Activated CD8-positive, alpha-beta memory T cell treated with anti-CD3 and anti-CD28 coated beads, Interleukin-2, amount 10 ng/mL, durations not matched to agents 7 days and 5 days (primary cell): ENCODE data around the gene DACT2. TPM values are rescaled to one million over a fixed set of nuclear protein-coding genes. Genes with fewer than 3 reads are reported as not detected.

Experiments used
- ATAC-seq: fragments of 150-1000 bp; cut with Tn5 transposase; one replicate; pipeline ENCODE4 v1.10.0; 2021; ENCODE audit warnings: moderate library complexity
- CTCF ChIA-PET: fragments of 350-600 bp; sonication (Branson Sonifier 250); formaldehyde crosslinking; loops from one replicate; lab custom pipeline; 2021; ENCODE audit warnings: antibody characterized with exemption; lab: Charles Lee
- DNase-seq: peaks from one replicate; pipeline ENCODE4 v3.0.0-alpha.2; 2020
- H3K27ac Mint-ChIP-seq: one replicate; pipeline ENCODE4 v1.8.0; 2021; ENCODE audit warnings: mild to moderate bottlenecking, mixed read lengths
- H3K27me3 Mint-ChIP-seq: one replicate; pipeline ENCODE4 v1.8.0; 2021; ENCODE audit warnings: mixed read lengths
- H3K36me3 Mint-ChIP-seq: one replicate; pipeline ENCODE4 v1.8.0; 2021; ENCODE audit warnings: mild to moderate bottlenecking, mixed read lengths
- H3K4me1 Mint-ChIP-seq: one replicate; pipeline ENCODE4 v1.8.0; 2021; ENCODE audit warnings: mixed read lengths
- H3K4me3 Mint-ChIP-seq: one replicate; pipeline ENCODE4 v1.8.0; 2021; ENCODE audit warnings: mild to moderate bottlenecking, moderate library complexity, mixed read lengths
- H3K9me3 Mint-ChIP-seq: one replicate; pipeline ENCODE4 v1.8.0; 2022; ENCODE audit warnings: low read depth, mixed read lengths
- total RNA-seq, 2 experiments: library from RNA; stranded (reverse); gene quantifications; one replicate each; pipeline ENCODE4 v1.2.3, GENCODE V29; 2021

DACT2 gene
- total RNA-seq, 2 experiments from 2014 or later: 0.91 TPM; not detected in 1

DNA sequence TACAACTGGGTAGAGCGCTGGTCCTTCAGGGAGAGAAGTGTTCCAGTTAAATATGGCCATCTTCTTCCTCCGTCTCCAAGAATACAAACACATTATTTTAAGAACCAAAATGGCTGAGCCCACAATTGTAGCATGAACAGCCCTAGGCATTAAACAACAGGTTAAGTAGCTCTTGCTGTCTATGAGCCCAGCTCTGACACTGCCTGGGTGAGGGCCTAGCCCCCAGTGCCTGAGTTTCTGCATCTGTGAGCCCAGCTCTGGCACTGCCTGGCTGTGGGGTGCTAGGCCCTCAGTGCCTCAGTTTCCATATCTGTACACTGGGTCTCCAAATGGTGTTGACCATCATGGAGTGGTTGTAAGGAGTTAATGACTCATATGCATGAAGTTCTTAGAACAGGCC is 24.8 kb upstream of the DACT2 start:
- peaks cover under 1% of the 10 kb centered on the region for H3K9me3 Mint-ChIP-seq
- no peaks in the 10 kb centered on the region for H3K4me1 Mint-ChIP-seq

DNA sequence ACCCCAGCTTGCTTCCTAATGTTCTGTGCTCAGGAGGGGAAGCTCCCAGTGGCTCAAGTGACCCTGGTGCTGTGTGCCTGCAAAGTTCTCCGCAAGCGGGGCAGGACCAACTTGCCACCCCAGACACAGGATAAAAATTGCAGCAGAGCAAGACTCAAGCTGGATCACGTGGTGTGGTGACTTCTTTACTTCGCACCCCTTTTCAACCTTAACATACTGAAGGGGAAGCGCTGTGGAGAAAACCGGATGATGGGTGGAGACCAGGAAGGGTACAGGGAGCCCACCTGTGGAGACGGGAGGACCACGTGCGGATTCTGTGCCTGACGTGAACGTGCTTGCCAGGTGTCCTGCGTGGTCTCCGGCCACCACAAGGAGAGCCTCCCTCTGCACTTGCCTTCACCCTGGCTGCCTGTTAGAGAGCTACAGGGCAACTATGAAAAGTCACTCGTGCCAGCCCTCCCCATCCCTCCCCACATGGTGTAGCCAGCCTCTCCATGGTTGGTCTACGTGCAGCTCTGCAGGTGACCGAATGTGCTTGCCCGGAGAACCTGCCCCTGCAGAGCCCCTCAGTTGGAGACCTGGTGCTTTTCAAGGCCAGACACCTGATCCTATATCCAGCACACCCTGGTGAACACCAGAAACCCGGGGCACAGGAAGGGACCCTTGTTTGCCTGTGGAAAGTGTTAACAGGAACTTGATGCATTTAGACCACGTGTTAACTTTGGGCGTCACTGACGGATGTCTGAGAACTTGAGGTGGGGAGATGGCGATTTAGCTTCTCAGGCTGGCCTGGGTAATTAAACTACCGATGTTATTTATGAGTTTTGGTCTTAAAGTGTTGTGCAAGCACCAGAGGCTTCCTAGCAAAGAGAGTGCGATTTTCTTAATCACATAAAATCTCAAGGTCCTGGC is 23.9 kb upstream of the DACT2 start:
- Mint-ChIP-seq H3K9me3 (no peaks in the 10 kb centered on the region), H3K4me3 (no peak overlapping the region), H3K27ac (no peak overlapping the region), H3K27me3 (peaks cover 10% of the 10 kb centered on the region), H3K36me3 (no peaks in the 10 kb centered on the region), H3K4me1 (no peaks in the 10 kb centered on the region)
- ATAC-seq (no peak), DNase-seq (no peak)
- CTCF ChIA-PET: no interaction called here

More for the DNA sequence above, 24.8 kb upstream of the DACT2 start:
- H3K4me3 Mint-ChIP-seq: no peak overlapping the region
- H3K27ac Mint-ChIP-seq: no peak overlapping the region
- DNase-seq: no peak
- peaks cover 10% of the 10 kb centered on the region for H3K27me3 Mint-ChIP-seq
- CTCF ChIA-PET: no interaction called here
- H3K36me3 Mint-ChIP-seq: no peaks in the 10 kb centered on the region
- no peak for ATAC-seq

DNA sequence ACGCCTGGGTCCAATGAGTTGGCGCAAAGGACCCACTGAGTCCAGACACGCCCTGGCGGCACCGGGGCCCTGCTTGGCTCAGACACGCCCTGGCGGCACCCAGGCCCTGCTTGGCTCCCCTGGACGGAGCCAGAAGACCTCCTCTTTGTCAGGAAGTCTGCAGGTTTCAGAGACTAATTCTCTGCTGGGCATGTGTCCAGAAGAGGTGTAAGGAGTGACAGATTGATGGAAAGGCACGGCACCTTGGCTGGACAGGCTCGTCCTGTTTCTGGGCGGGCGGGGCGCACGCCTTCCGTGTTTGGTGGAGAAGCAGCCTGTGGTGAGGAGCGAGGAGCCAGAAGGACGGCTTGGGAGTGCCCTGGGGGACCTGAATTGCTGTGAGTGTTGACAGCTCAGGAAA is 23.1 kb upstream of the DACT2 start:
- no peaks in the 10 kb centered on the region for H3K9me3 Mint-ChIP-seq
- CTCF ChIA-PET: no interaction called here
- H3K27me3 Mint-ChIP-seq: peaks cover 10% of the 10 kb centered on the region
- H3K27ac Mint-ChIP-seq: no peak overlapping the region
- no peak overlapping the region for H3K4me3 Mint-ChIP-seq
- no peak for DNase-seq
- no peaks in the 10 kb centered on the region for H3K36me3 Mint-ChIP-seq
- no peak for ATAC-seq
- H3K4me1 Mint-ChIP-seq: no peaks in the 10 kb centered on the region

DNA sequence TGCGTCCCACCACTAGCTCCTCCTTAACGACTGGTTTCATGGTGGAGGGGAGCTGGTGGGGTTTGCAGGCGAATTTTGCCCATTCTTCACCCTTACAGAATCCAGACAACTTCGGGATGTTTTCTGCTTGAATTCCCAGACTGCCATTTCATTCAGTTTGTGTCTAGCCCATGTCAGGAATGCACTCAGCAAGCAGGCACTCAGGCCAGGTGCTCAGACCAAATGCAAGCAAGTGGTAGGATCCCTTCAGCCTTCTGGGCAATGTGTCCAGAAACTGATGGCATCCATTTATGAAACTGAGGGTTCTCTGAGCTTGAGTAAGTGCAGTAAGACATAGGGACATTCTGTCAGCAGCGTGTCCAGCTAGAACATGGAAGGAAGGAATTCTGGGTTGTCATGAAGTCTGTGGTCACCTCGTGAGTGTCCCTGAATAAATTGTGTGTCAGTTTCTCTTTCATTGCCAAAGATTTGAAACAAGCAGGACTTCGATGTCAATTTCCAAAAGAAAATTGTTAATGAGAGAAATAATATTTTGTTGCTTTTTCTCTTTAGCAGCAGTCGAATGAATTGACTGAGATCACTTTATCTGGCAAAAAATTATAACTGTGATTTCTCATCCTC is 21.8 kb upstream of the DACT2 start:
- H3K9me3 Mint-ChIP-seq: no peaks in the 10 kb centered on the region

DNA sequence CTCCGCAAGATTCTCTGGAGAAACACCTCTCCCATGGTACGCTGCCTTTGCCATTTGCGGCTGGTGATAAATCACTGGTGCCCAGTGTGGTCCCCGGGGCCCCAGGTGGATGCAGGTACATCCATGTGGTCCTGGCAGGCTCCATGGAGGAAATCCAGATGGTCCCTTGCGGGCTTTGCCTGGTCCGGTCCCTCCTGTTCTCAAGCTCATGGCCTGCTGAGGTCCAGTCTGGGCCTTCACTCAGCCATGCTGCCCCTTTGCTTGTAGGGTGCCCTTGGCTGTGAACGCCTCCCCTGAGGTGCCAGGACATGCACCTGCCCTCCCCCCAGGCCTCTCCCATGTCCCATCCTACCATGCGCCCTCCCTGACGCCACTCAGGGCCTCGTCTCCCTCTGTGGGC is 21.2 kb upstream of the DACT2 start:
- no peak for DNase-seq
- Mint-ChIP-seq H3K36me3 (no peaks in the 10 kb centered on the region), H3K4me1 (no peaks in the 10 kb centered on the region), H3K9me3 (no peaks in the 10 kb centered on the region), H3K4me3 (no peak overlapping the region), H3K27ac (no peak overlapping the region), H3K27me3 (peaks cover 7% of the 10 kb centered on the region)
- CTCF ChIA-PET: no interaction called here
- no peak for ATAC-seq

More for the DNA sequence above, 21.8 kb upstream of the DACT2 start:
- ATAC-seq (no peak), DNase-seq (no peak)
- Mint-ChIP-seq H3K4me1 (no peaks in the 10 kb centered on the region), H3K27me3 (peaks cover 7% of the 10 kb centered on the region), H3K27ac (no peak overlapping the region), H3K4me3 (no peak overlapping the region), H3K36me3 (no peaks in the 10 kb centered on the region)
- CTCF ChIA-PET: no interaction called here

DNA sequence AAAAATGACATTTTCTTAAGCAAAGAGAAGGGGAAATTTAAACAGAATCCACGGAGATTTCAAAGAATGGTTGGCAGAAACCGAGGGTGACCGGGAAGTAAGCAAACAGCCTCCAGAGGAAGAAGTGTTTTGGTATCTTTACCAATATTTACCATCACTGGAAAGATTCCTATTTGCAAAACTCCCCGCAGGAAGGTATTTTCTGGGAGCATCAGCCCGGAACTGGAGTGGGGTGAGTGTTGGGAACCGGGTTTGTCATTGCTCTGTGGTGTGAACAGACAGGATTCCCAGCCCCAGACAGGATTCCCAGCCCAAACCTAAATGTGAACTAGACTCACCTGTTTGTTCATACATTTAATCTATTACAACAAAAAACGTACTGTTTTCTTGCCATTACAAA is 19.2 kb upstream of the DACT2 start:
- H3K27ac Mint-ChIP-seq: no peak overlapping the region

DNA sequence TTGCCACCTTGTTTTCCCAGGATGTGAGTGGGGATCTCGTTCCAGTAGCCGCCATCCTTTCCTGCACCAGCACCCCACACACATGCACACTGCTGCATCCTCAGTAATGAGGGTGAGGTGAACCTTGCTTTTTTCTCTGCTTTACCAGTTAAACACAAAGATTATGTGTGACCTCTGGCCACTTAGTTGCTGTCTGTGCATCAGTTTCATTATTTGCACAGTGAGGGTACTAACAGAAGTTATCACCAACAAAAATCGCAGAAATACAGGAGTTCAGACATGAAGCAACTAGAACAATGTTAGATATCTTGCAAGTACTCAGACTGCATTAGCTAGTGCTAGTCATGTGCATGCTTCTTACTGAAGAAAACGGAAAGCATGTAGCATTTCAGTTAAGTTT is 17.4 kb upstream of the DACT2 start:
- Mint-ChIP-seq H3K4me1 (no peaks in the 10 kb centered on the region), H3K27me3 (no peaks in the 10 kb centered on the region), H3K27ac (no peak overlapping the region), H3K36me3 (no peaks in the 10 kb centered on the region), H3K9me3 (no peaks in the 10 kb centered on the region), H3K4me3 (no peak overlapping the region)
- ATAC-seq (no peak), DNase-seq (no peak)
- CTCF ChIA-PET: no interaction called here

More for the DNA sequence above, 19.2 kb upstream of the DACT2 start:
- ATAC-seq (no peak), DNase-seq (no peak)
- CTCF ChIA-PET: no interaction called here
- H3K27me3 Mint-ChIP-seq: no peaks in the 10 kb centered on the region
- H3K4me1 Mint-ChIP-seq: no peaks in the 10 kb centered on the region
- no peaks in the 10 kb centered on the region for H3K9me3 Mint-ChIP-seq
- no peak overlapping the region for H3K4me3 Mint-ChIP-seq
- no peaks in the 10 kb centered on the region for H3K36me3 Mint-ChIP-seq

DNA sequence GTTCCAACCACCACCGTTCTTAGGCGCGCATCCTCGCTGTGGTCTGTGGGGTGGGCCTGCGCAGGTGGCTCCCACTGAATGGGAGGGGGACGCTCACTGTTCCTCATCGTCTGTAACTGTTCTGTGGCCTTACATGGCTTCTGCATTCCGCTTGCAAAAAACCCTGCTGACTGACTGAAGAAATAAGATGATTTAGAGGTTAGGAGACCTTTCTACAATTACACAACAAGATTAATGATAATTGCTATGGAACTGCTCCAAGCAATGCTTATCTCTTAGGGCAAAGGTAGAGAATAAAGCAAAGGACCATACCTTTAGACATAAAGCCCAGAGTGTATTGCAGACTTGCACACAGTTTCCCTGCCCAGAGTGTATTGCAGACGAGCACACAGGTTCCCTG is 14.4 kb upstream of the DACT2 start:
- ATAC-seq (no peak), DNase-seq (no peak)
- no peaks in the 10 kb centered on the region for H3K27me3 Mint-ChIP-seq
- no peak overlapping the region for H3K4me3 Mint-ChIP-seq
- no peaks in the 10 kb centered on the region for H3K36me3 Mint-ChIP-seq
- CTCF ChIA-PET: no interaction called here
- no peaks in the 10 kb centered on the region for H3K4me1 Mint-ChIP-seq
- H3K27ac Mint-ChIP-seq: no peak overlapping the region
- no peaks in the 10 kb centered on the region for H3K9me3 Mint-ChIP-seq

DNA sequence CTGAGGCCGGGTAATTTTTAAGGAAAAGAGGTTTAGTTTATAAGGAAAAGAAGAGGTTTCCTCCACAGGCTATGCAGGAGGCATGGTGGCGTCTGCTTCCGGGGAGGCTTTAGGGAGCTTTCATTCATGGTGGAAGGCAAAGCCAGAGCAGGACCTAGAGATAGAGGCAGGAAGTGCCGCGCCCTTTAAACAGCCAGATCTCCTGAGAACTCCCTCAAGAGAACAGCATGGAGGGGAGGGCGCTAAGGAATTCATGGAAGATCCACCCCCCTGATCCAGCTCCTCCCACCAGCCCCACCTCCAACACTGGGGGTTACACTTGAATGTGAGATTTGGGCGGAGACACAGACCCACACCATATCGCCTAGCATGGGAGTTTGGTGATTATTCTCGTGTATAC is 13.9 kb upstream of the DACT2 start:
- no peaks in the 10 kb centered on the region for H3K4me1 Mint-ChIP-seq
- ATAC-seq (no peak), DNase-seq (no peak)
- no peaks in the 10 kb centered on the region for H3K36me3 Mint-ChIP-seq
- CTCF ChIA-PET: no interaction called here
- no peak overlapping the region for H3K4me3 Mint-ChIP-seq
- no peak overlapping the region for H3K27ac Mint-ChIP-seq
- H3K27me3 Mint-ChIP-seq: no peaks in the 10 kb centered on the region
- no peaks in the 10 kb centered on the region for H3K9me3 Mint-ChIP-seq

DNA sequence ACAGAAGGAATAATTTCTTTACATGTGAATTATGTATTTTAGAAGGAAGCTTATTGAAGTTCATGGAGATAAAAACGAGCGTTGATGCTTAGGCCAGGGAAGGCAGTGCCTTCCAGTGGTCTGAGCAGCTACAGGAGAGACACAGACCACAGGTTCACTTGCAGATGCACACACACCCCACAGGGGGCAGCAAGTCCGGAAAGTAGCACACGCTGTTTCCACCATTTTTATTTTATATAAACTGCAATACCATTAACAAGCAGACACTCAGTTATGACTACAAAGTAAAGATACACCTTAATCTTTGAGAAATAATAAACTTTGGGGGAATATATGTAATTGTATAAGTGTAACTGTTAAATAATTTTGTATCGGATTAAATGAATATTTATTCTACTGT is 13.5 kb upstream of the DACT2 start:
- no peaks in the 10 kb centered on the region for H3K4me1 Mint-ChIP-seq
- ATAC-seq: no peak
- H3K9me3 Mint-ChIP-seq: no peaks in the 10 kb centered on the region
- no peak overlapping the region for H3K4me3 Mint-ChIP-seq
- CTCF ChIA-PET: no interaction called here
- DNase-seq: no peak
- no peaks in the 10 kb centered on the region for H3K27me3 Mint-ChIP-seq
- H3K27ac Mint-ChIP-seq: no peak overlapping the region
- H3K36me3 Mint-ChIP-seq: no peaks in the 10 kb centered on the region

DNA sequence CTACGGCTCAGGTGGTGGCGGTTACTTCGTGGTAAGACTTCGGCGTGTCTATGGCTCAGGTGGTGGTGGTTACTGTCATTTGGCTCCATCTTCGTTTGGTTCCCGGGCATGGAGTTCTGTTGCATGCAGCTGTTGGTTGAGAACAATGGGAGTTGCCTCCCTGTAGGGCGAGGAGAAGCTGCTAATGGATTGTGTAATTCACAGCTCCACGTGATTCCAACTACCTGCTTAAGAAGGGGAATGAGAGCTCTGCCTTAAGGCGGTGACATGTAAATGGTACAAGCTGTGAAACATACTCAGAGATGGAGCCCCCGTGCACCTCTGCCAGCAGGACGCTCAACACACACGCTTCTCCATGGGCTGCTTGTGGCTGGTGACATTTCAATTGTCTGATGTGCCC is 12.4 kb upstream of the DACT2 start:
- Mint-ChIP-seq H3K27me3 (no peaks in the 10 kb centered on the region), H3K4me1 (no peaks in the 10 kb centered on the region), H3K9me3 (peaks cover 2% of the 10 kb centered on the region), H3K4me3 (no peak overlapping the region), H3K27ac (no peak overlapping the region), H3K36me3 (no peaks in the 10 kb centered on the region)
- ATAC-seq (no peak), DNase-seq (no peak)
- CTCF ChIA-PET: no interaction called here

DNA sequence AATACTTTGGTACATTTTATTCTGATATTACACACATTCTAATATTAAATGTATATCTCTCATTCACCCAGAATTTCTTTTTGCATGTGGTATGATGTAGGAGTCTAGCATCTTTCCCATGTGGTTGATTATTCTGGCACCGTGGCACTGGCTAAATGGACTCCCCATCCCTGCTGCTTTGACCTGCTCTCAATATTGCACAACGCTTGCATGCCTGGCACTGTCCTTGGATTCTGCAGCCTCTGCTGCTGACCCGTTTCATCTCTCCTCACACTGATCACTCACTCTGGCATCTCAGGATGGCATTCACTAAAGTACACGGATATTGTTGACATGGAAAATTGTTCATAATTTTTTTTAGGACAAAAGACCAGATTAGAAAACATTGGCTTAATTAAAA is 11.5 kb upstream of the DACT2 start:
- H3K36me3 Mint-ChIP-seq: no peaks in the 10 kb centered on the region
- no peaks in the 10 kb centered on the region for H3K4me1 Mint-ChIP-seq
- ATAC-seq: no peak
- H3K4me3 Mint-ChIP-seq: no peak overlapping the region
- H3K9me3 Mint-ChIP-seq: peaks cover 2% of the 10 kb centered on the region
- H3K27me3 Mint-ChIP-seq: peaks cover 2% of the 10 kb centered on the region
- CTCF ChIA-PET: no interaction called here
- no peak for DNase-seq
- no peak overlapping the region for H3K27ac Mint-ChIP-seq

DNA sequence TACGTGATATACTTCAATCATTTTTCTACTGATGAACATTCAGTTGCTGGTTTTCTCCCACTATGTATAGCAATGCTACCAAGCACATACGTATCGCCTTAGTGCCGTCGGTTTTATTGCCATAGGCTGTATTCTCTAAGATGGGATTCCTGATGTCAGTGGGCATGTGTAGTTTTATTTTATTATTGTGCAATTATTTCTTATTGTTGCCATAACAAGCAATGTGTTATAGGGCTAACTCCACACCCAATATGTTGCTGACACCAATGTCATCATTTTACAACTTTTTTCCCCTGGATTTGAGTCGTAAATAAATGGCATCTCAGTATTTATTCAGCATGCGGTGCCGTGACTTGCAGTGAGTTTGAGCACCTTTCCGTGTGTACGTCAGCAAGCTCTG is 10.8 kb upstream of the DACT2 start:
- no peak overlapping the region for H3K4me3 Mint-ChIP-seq
- CTCF ChIA-PET: no interaction called here
- H3K9me3 Mint-ChIP-seq: peaks cover 2% of the 10 kb centered on the region
- no peak for ATAC-seq
- peaks cover 7% of the 10 kb centered on the region for H3K27me3 Mint-ChIP-seq
- no peak overlapping the region for H3K27ac Mint-ChIP-seq
- no peaks in the 10 kb centered on the region for H3K4me1 Mint-ChIP-seq
- no peaks in the 10 kb centered on the region for H3K36me3 Mint-ChIP-seq
- DNase-seq: no peak

DNA sequence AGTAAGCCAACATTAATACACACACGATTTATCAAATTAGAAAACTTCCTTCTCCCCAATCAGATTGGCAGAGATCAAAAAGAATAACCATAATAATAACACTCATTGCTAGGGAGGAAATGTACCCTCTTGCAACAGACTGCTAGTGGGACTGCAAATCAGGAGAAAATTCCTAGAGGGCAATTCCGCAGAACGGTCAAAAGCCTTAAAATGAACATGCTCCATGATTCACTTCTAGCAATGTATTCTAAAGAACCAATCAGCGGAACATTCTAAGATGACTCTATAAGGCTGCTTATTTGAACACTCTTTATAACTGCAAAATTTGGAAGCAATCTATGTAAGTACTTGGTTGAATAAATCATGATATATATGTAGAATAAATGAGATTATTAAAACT is 8.5 kb upstream of the DACT2 start:
- Mint-ChIP-seq H3K27me3 (peaks cover 12% of the 10 kb centered on the region), H3K36me3 (no peaks in the 10 kb centered on the region), H3K4me3 (no peak overlapping the region), H3K27ac (no peak overlapping the region), H3K9me3 (peaks cover 2% of the 10 kb centered on the region), H3K4me1 (no peaks in the 10 kb centered on the region)
- no peak for ATAC-seq
- no peak for DNase-seq
- CTCF ChIA-PET: no interaction called here
